A673 (cell line): ENCODE results near the gene DLGAP1. TPM values are rescaled to one million over a fixed set of nuclear protein-coding genes. Genes with fewer than 3 reads are reported as not detected.

Source experiments
- BruUV-seq: library from RNA; stranded (reverse); fragments of 400-500 nt; replicated peaks from 2 replicates; lab custom pipeline; 2021; lab: Mats Ljungman, UMichigan
- CTCF ChIA-PET: fragments of 300-600 bp; sonication (Branson Sonifier 250); formaldehyde crosslinking; loops from one replicate; lab custom pipeline; 2022; ENCODE audit warnings: antibody characterized with exemption; lab: Charles Lee
- POLR2A ChIA-PET: fragments of 300-600 bp; sonication (Branson Sonifier 250); formaldehyde crosslinking; loops from one replicate; lab custom pipeline; 2022; ENCODE audit warnings: antibody characterized with exemption; ENCODE audit not compliant: low non-redundant PET; lab: Charles Lee
- DNase-seq: peaks from one replicate; pipeline ENCODE4 v3.0.0-alpha.2; 2015; ENCODE audit warnings: low spot score
- H3K27ac ChIP-seq: fragments of 200-600 bp; sonication (generic); 2 replicates; pipeline ENCODE4 v1.5.1; 2016; ENCODE audit warnings: mixed run types, low read depth, mild to moderate bottlenecking, mixed read lengths, antibody characterized with exemption, low read length; ENCODE audit not compliant: poor library complexity, severe bottlenecking
- H3K27me3 ChIP-seq: fragments of 200-600 bp; sonication (generic); replicated peaks from 2 replicates; pipeline ENCODE4 v1.6.1; 2017; ENCODE audit warnings: mixed run types, low read depth, mild to moderate bottlenecking, mixed read lengths, antibody characterized with exemption, low read length; ENCODE audit not compliant: insufficient read depth, poor library complexity
- H3K36me3 ChIP-seq: fragments of 200-600 bp; sonication (generic); 2 replicates; pipeline ENCODE4 v1.6.1; 2016; ENCODE audit warnings: mixed run types, mild to moderate bottlenecking, mixed read lengths, antibody characterized with exemption, low read length; ENCODE audit not compliant: insufficient read depth, poor library complexity, severe bottlenecking
- H3K4me1 ChIP-seq: fragments of 200-600 bp; sonication (generic); 2 replicates; pipeline ENCODE4 v1.6.1; 2017; ENCODE audit warnings: mixed run types, mild to moderate bottlenecking, mixed read lengths, antibody characterized with exemption, low read length; ENCODE audit not compliant: insufficient read depth, poor library complexity, severe bottlenecking
- H3K4me3 ChIP-seq: fragments of 200-600 bp; sonication (generic); 2 replicates; pipeline ENCODE4 v1.5.1; 2016; ENCODE audit warnings: low read depth, mixed run types, mild to moderate bottlenecking, mixed read lengths, low read length; ENCODE audit not compliant: poor library complexity, severe bottlenecking
- H3K9me3 ChIP-seq: fragments of 200-600 bp; sonication (generic); 2 replicates; pipeline ENCODE4 v1.6.1; 2016; ENCODE audit warnings: mixed run types, low read depth, mild to moderate bottlenecking, mixed read lengths, antibody characterized with exemption, low read length; ENCODE audit not compliant: poor library complexity, severe bottlenecking
- CTCF ChIP-seq: fragments of 300-800, 200-600 bp; sonication (generic); conservative IDR thresholded peaks from 2 replicates; pipeline ENCODE4 v1.5.1; 2017; ENCODE audit warnings: low read depth, mild to moderate bottlenecking, antibody characterized with exemption, low read length, moderate library complexity, mixed read lengths
- EZH2 ChIP-seq: fragments of 200-600 bp; sonication (generic); IDR thresholded peaks from 2 replicates; pipeline ENCODE4 v1.6.1; 2017; ENCODE audit warnings: borderline replicate concordance, low read depth, mild to moderate bottlenecking, mixed read lengths, antibody characterized with exemption, low read length; ENCODE audit not compliant: poor library complexity, severe bottlenecking
- intact Hi-C: fragments of 100-400 bp; cut with micrococcal nuclease; formaldehyde crosslinking; loops from one replicate; pipeline ENCODE4 v1.10.0; 2022; ENCODE audit not compliant: unreplicated experiment
- total RNA-seq: library from RNA; stranded (reverse); gene quantifications from 2 replicates; pipeline ENCODE4 v1.2.3, GENCODE V29; 2021

The DLGAP1 gene
- total RNA-seq, 1 experiment from 2014 or later: 135 TPM

DNA sequence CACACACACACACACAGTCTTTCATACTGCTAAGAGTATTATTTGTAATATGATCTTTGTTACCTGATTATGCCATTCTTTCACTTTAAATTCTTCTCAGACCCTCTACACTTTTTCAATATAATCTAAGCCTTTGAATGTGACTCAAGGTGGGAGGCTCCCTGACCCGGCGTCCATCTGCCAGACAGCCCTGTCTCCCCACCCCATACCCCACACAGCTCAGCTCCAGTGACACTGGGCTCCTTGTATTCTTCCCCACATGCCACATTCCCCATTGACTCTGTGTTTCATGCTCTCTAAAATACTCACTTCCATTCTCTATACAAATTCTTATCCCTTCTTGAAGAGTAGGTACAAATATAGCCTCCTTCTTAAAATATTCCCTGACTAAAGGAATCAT lies 563.0 kb downstream of the DLGAP1 start:
- intact Hi-C loops: no loop called here
- CTCF ChIA-PET: no interaction called here
- BruUV-seq: no TSS peak

DNA sequence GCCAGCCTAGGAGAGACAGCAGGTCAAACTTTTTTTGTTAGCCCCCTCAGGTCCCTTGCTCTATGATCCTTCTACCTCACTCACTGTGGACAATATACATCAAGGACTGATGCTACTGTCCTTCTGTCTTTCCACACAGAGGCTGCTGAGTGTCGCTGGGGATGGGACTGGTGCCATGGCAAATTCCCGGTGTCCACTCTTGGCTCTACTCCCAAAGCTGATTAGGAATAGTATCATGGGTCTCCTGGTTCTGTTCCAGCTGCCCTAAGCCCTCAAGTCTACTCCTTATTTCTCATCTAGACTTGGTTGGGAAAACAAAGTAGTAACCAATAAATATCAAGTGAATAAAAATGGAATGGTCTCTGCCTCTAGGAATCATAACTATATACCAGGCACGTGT lies 563.9 kb downstream of the DLGAP1 start:
- Histone ChIP-seq H3K9me3 (no peaks in the 10 kb centered on the region), H3K4me1 (no peaks in the 10 kb centered on the region), H3K27me3 (no peaks in the 10 kb centered on the region), H3K36me3 (no peaks in the 10 kb centered on the region), H3K4me3 (no peak overlapping the region), H3K27ac (no peak overlapping the region)
- POLR2A ChIA-PET: interaction anchor here (0.6 kb wide), 1 partner anchor 976 kb away, joined by 6 read pairs; no protein-coding TSS in a partner anchor
- TF ChIP-seq CTCF (no peak), EZH2 (no peak)
- BruUV-seq: no TSS peak
- CTCF ChIA-PET: no interaction called here
- intact Hi-C loops: no loop called here
- no peak for DNase-seq

More for the DNA sequence above, 563.0 kb downstream of the DLGAP1 start:
- Histone ChIP-seq H3K4me1 (no peaks in the 10 kb centered on the region), H3K4me3 (no peak overlapping the region), H3K36me3 (no peaks in the 10 kb centered on the region), H3K27me3 (no peaks in the 10 kb centered on the region), H3K9me3 (no peaks in the 10 kb centered on the region), H3K27ac (no peak overlapping the region)
- DNase-seq: no peak
- POLR2A ChIA-PET: no interaction called here
- no peak for TF ChIP-seq CTCF
- TF ChIP-seq EZH2: no peak

GRCh38 chr18:3889803-3890202 lies 565.3 kb downstream of the DLGAP1 start:
- H3K4me3 ChIP-seq: no peak overlapping the region
- BruUV-seq: no TSS peak
- TF ChIP-seq CTCF (no peak), EZH2 (no peak)
- intact Hi-C loops: no loop called here
- H3K27ac ChIP-seq: no peak overlapping the region
- no peaks in the 10 kb centered on the region for H3K36me3 ChIP-seq
- ChIA-PET POLR2A (no interaction called here), CTCF (no interaction called here)
- no peaks in the 10 kb centered on the region for H3K4me1 ChIP-seq
- no peaks in the 10 kb centered on the region for H3K9me3 ChIP-seq
- no peaks in the 10 kb centered on the region for H3K27me3 ChIP-seq
- no peak for DNase-seq
